ENCODE measurements around the gene LZTFL1.
A peak's percentile ranks its signal among the peaks of the same experiment; 100 is the strongest.

The LZTFL1 gene

GRCh38 chr3:45852828-45853227 is 10.9 kb upstream of the LZTFL1 start:
- no peak for TF ChIP-seq CTCF (IDR thresholded peaks at IDR 0.05; ENCODE audit: control insufficient read depth, insufficient read depth, low read depth, low read length, missing control alignments)
- no peak for DNase-seq (ENCODE audit: low read depth)
- H3K4me3 ChIP-seq (ENCODE audit: control insufficient read depth, low read depth, low read length) = no peak overlapping the region

GRCh38 chr3:45848392-45848791 is 6.5 kb upstream of the LZTFL1 start:
- TF ChIP-seq CTCF (IDR thresholded peaks at IDR 0.05; ENCODE audit: control insufficient read depth, insufficient read depth, low read depth, low read length, missing control alignments) = no peak

DNA sequence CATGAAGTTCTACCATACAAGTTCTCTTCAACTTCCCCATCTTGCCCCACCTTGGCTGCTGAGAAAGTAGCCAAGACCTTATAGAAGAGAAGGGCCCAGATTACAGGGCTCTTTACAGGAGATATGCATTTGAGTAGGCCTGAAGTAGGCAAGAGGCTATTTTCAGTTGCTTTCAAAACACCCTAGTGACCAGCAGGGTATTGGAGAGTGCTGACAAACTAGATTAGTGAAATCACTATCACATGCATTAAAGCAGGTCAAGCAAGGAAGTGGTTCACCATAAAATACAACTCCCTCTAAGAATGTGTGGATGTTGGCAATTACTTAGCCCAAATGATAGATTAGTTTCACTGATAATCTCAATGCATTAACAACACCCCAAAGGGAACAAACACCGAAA is 2.7 kb upstream of the LZTFL1 start:
- H3K4me3 ChIP-seq (ENCODE audit: control insufficient read depth, low read depth, low read length) = no peak overlapping the region
- TF ChIP-seq CTCF (IDR thresholded peaks at IDR 0.05; ENCODE audit: control insufficient read depth, insufficient read depth, low read depth, low read length, missing control alignments) = no peak
- DNase-seq (ENCODE audit: low read depth) = no peak

More at GRCh38 chr3:45848392-45848791, 6.5 kb upstream of the LZTFL1 start:
- no peak overlapping the region for H3K4me3 ChIP-seq (ENCODE audit: control insufficient read depth, low read depth, low read length)
- no peak for DNase-seq (ENCODE audit: low read depth)

DNA sequence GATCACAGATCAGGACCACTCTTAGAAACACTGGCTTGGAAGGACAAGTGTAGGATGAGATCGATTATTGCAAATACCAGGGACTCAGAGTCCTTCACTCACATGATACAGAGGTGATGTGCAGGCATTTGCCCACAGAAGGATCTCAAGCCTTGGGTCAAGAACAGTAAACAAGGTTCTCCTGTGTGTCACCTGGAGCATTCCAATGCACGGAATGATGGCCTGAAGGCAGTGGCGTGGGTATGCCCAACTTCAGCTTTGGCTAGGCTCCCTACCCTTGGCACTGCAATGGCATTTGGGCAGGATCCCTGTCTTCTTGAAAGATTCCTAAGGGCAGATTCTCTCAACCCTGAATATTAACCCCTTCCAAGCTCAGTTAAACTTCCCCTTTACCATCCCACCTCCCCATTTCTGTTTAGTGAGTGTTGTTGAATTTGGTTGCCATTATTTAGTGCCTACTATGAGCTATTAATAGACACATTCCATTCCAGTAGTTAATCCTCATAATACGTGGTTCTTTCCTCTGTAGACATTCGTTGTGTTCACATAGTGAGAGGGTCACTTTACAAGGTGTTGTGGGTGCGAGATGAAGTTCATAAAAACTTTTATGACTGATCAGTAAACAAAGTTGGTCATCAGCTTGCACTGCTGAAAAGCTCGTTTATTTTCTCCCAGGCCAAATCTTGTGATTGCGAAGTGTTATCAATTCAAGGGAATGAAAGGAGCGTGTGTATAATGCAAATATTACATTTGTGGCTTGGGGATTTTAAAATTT is 1.1 kb upstream of the LZTFL1 start:
- no peak for TF ChIP-seq CTCF (IDR thresholded peaks at IDR 0.05; ENCODE audit: control insufficient read depth, insufficient read depth, low read depth, low read length, missing control alignments)
- DNase-seq (ENCODE audit: low read depth) = no peak
- H3K4me3 ChIP-seq (ENCODE audit: control insufficient read depth, low read depth, low read length) = no peak overlapping the region

GRCh38 chr3:45841420-45841756 is 531 bp downstream of the LZTFL1 start:
- no peak for DNase-seq (ENCODE audit: low read depth)
- no peak for TF ChIP-seq CTCF (IDR thresholded peaks at IDR 0.05; ENCODE audit: control insufficient read depth, insufficient read depth, low read depth, low read length, missing control alignments)
- H3K4me3 ChIP-seq (ENCODE audit: control insufficient read depth, low read depth, low read length) = peak overlapping the region; percentile 91

DNA sequence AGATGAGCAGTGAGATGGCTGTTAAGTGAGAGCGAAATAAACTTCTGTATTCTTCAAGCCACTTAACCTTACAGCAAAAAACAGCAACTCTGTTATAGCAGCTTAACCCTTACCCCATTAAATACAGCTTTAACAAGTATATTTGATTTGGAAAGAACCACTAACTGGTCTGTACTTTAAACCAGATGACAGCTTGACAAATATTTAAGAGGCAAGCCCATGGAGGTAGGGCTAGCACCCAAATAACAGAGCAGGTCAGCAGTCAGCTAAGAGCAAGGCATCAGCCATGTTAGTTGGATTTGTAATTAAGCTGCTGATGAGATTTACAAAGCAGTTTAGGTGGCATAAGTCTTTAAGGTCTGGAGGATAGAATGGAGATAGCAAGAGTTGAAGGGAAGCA is 3.5 kb downstream of the LZTFL1 start:
- no peak for DNase-seq (ENCODE audit: low read depth)
- no peak overlapping the region for H3K4me3 ChIP-seq (ENCODE audit: control insufficient read depth, low read depth, low read length)
- TF ChIP-seq CTCF (IDR thresholded peaks at IDR 0.05; ENCODE audit: control insufficient read depth, insufficient read depth, low read depth, low read length, missing control alignments) = no peak
